Keratinocyte (primary cell): ENCODE data around the gene CLEC18A. TPM values are rescaled to one million over a fixed set of nuclear protein-coding genes. Genes with fewer than 3 reads are reported as not detected.

Source experiments
- DNase-seq: peaks from one replicate; pipeline ENCODE4 v3.0.0-alpha.2; 2011; ENCODE audit warnings: low read depth, missing footprints, low spot score
- FAIRE-seq: peaks from 2 replicates; lab custom pipeline; 2011; peaks lifted over from hg19 to GRCh38; lab: Jason Lieb, UNC
- H2AFZ ChIP-seq: 2 replicates; pipeline ENCODE4 v1.6.0; 2012; ENCODE audit warnings: low read length, control low read depth, inconsistent platforms; ENCODE audit not compliant: control insufficient read depth
- H3K27ac ChIP-seq: 2 replicates; pipeline ENCODE4 v1.5.1; 2011; ENCODE audit warnings: low read length; ENCODE audit not compliant: control insufficient read depth, insufficient read depth
- H3K27me3 ChIP-seq: 3 replicates; pipeline ENCODE4 v1.6.0; 2011; ENCODE audit warnings: low read length; ENCODE audit not compliant: control insufficient read depth, insufficient read depth; ENCODE audit errors: extremely low read depth
- H3K36me3 ChIP-seq, 2 experiments: 2 replicates in 1 of 2; 3 replicates in 1 of 2; pipeline ENCODE4 v1.5.1; 2011; ENCODE audit warnings: low read length in 2 of 2, mild to moderate bottlenecking in 1 of 2; ENCODE audit not compliant: control insufficient read depth in 2 of 2, insufficient read depth in 2 of 2; ENCODE audit errors: extremely low read depth in 1 of 2
- H3K4me1 ChIP-seq: 3 replicates; pipeline ENCODE4 v1.5.1; 2011; ENCODE audit warnings: low read length; ENCODE audit not compliant: control insufficient read depth, insufficient read depth; ENCODE audit errors: extremely low read depth
- H3K4me2 ChIP-seq: 3 replicates; pipeline ENCODE4 v1.6.0; 2011; ENCODE audit warnings: low read depth, low read length; ENCODE audit not compliant: control insufficient read depth, insufficient read depth; ENCODE audit errors: extremely low read depth
- H3K4me3 ChIP-seq, 3 experiments: fragments of 200-600 bp in 1 of 3; sonication (generic) in 1 of 3; 2 replicates in 2 of 3; 3 replicates in 1 of 3; pipeline ENCODE4 v1.5.1; 2011 to 2016; ENCODE audit warnings: low read length in 3 of 3, mild to moderate bottlenecking in 3 of 3, control low read depth in 2 of 3, inconsistent platforms in 1 of 3, low read depth in 1 of 3, mixed read lengths in 1 of 3, mixed run types in 1 of 3, moderate library complexity in 1 of 3; ENCODE audit not compliant: control insufficient read depth in 2 of 3, insufficient read depth in 2 of 3; ENCODE audit errors: extremely low read depth in 1 of 3
- H3K79me2 ChIP-seq: 2 replicates; pipeline ENCODE4 v1.6.0; 2012; ENCODE audit warnings: low read length; ENCODE audit not compliant: control insufficient read depth, insufficient read depth
- H3K9ac ChIP-seq: 3 replicates; pipeline ENCODE4 v1.6.0; 2011; ENCODE audit warnings: low read length; ENCODE audit not compliant: control insufficient read depth, insufficient read depth; ENCODE audit errors: extremely low read depth
- H3K9me1 ChIP-seq: 3 replicates; pipeline ENCODE4 v1.6.0; 2011; ENCODE audit warnings: low read length; ENCODE audit not compliant: control insufficient read depth, insufficient read depth; ENCODE audit errors: extremely low read depth
- H3K9me3 ChIP-seq: 2 replicates; pipeline ENCODE4 v1.5.1; 2012; ENCODE audit warnings: low read depth, low read length; ENCODE audit not compliant: control insufficient read depth
- H4K20me1 ChIP-seq: 3 replicates; pipeline ENCODE4 v1.6.0; 2011; ENCODE audit warnings: low read length; ENCODE audit not compliant: control insufficient read depth, insufficient read depth; ENCODE audit errors: extremely low read depth
- CTCF ChIP-seq, 3 experiments: IDR thresholded peaks in 1 of 3; conservative IDR thresholded peaks in 1 of 3; optimal IDR thresholded peaks in 1 of 3; 2 replicates in 2 of 3; 3 replicates in 1 of 3; pipeline versions ENCODE3 to v1.5.1; 2011; ENCODE audit warnings: low read length in 3 of 3, mild to moderate bottlenecking in 3 of 3, moderate library complexity in 2 of 3, control low read depth in 1 of 3, inconsistent platforms in 1 of 3; ENCODE audit not compliant: insufficient read depth in 2 of 3; ENCODE audit errors: extremely low read depth in 1 of 3
- EZH2 ChIP-seq: IDR thresholded peaks from one replicate; pipeline ENCODE4 v1.6.1; 2012; ENCODE audit warnings: inconsistent platforms, mild to moderate bottlenecking, low read length, moderate library complexity
- dilution Hi-C: fragments of 300-500 bp; cut with MboI; formaldehyde crosslinking; loops from one replicate; pipeline ENCODE4 v1.7.0; 2020; ENCODE audit warnings: low sequenced_read_pairs; ENCODE audit not compliant: extremely low pct_ligation_motif_present
- polyA plus RNA-seq, 5 experiments: library from polyadenylated mRNA; depleted of rRNA in 3 of 5; stranded (reverse) in 3 of 5; stranded (forward) in 1 of 5; unstranded in 1 of 5; fragments of >200 nt; gene quantifications; 1 replicate in 1 of 5; 2 replicates in 3 of 5; 3 replicates in 1 of 5; pipeline versions ENCODE4 v1.2.1 to v1.2.3, GENCODE V29; 2011 to 2012; ENCODE audit warnings: missing spikeins in 2 of 5, low read depth in 1 of 5, low replicate concordance in 1 of 5

Gene CLEC18A
- polyA plus RNA-seq, 1 donor (not counting 4 experiments of a cell fraction or from before 2014, with no cell fraction given): 0.14 TPM

- DNase-seq: no peak
- TF ChIP-seq CTCF (optimal IDR thresholded peaks at IDR 0.05 in 1 of 3, IDR thresholded peaks at IDR 0.05 in 1 of 3, conservative IDR thresholded peaks at IDR 0.05 in 1 of 3; ENCODE audit: extremely low read depth in 1 of 3, insufficient read depth in 2 of 3, low read length in 3 of 3) (no peak), EZH2 (no peak)
- peaks cover 2 to 9% of the 10 kb centered on the region in 2 experiments for H3K36me3 ChIP-seq
- H3K4me3 ChIP-seq: no peak overlapping the region
- no peaks in the 10 kb centered on the region for H3K4me1 ChIP-seq
- H3K27me3 ChIP-seq: no peaks in the 10 kb centered on the region
- H2AFZ ChIP-seq: no peak overlapping the region
- no peaks in the 10 kb centered on the region for H3K79me2 ChIP-seq
- no peaks in the 10 kb centered on the region for H4K20me1 ChIP-seq
- H3K9me3 ChIP-seq: no peaks in the 10 kb centered on the region
- no peak overlapping the region for H3K9ac ChIP-seq
- dilution Hi-C loops: no loop called here
- H3K27ac ChIP-seq: no peak overlapping the region
- no peak overlapping the region for H3K4me2 ChIP-seq
- no peak for FAIRE-seq
- H3K9me1 ChIP-seq: no peaks in the 10 kb centered on the region
Observed at GRCh38 chr16:69909760-69910159, 41.4 kb upstream of the CLEC18A start.

DNA sequence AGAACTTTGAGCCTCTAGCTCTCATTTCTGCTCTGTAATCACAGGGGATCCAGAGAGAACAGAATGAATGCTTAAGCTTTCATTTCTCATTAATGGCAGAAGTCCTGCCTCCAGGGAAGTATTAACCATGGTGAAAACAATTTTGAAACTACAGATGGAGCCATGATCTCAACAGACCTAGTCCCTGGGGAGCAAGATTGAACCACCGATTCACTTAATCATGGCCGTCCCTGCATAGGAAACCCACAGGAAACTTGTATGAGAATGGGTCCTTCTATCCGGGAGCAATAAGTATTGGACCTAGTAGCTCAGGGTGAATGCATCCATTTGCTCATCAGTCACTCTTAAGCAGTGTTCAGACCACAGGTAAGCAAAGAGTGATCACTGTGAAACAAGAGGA is 40.2 kb upstream of the CLEC18A start:
- Histone ChIP-seq H3K9me1 (no peaks in the 10 kb centered on the region), H3K4me2 (no peak overlapping the region), H3K9ac (no peak overlapping the region), H3K79me2 (no peaks in the 10 kb centered on the region), H3K36me3 (peaks cover 2 to 9% of the 10 kb centered on the region in 2 experiments), H4K20me1 (no peaks in the 10 kb centered on the region), H3K9me3 (no peaks in the 10 kb centered on the region), H3K27me3 (no peaks in the 10 kb centered on the region), H3K4me1 (no peaks in the 10 kb centered on the region), H2AFZ (no peak overlapping the region), H3K4me3 (no peak overlapping the region), H3K27ac (no peak overlapping the region)
- TF ChIP-seq CTCF (optimal IDR thresholded peaks at IDR 0.05 in 1 of 3, IDR thresholded peaks at IDR 0.05 in 1 of 3, conservative IDR thresholded peaks at IDR 0.05 in 1 of 3; ENCODE audit: extremely low read depth in 1 of 3, insufficient read depth in 2 of 3, low read length in 3 of 3) (no peak), EZH2 (no peak)
- dilution Hi-C loops: no loop called here
- FAIRE-seq (no peak), DNase-seq (no peak)
